ENCODE measurements around the gene CAMKK2. TPM values are rescaled to one million over a fixed set of nuclear protein-coding genes. Genes with fewer than 3 reads are reported as not detected.

Gene CAMKK2
- total RNA-seq, 1 experiment from 2014 or later: 34.0 TPM

GRCh38 chr12:121238086-121238485 is 58.4 kb downstream of the CAMKK2 start:
- H3K9me3 Mint-ChIP-seq (ENCODE audit: low read depth, unreplicated experiment): no peaks in the 10 kb centered on the region
- H3K4me1 Mint-ChIP-seq (ENCODE audit: low read depth, unreplicated experiment): no peaks in the 10 kb centered on the region
- H3K27ac Mint-ChIP-seq (ENCODE audit: unreplicated experiment): no peak overlapping the region
- CTCF ChIA-PET: no interaction called here
- no peak overlapping the region for H3K4me3 Mint-ChIP-seq (ENCODE audit: low read depth, unreplicated experiment)
- no peak for TF ChIP-seq CTCF (IDR thresholded peaks at IDR 0.05; ENCODE audit: unreplicated experiment)
- intact Hi-C loops (cut with micrococcal nuclease; ENCODE audit: unreplicated experiment): no loop called here
- H3K36me3 Mint-ChIP-seq (ENCODE audit: insufficient read depth, unreplicated experiment): peaks cover 44% of the 10 kb centered on the region
- TSS peak; percentile 9 for BruUV-seq (replicated peaks)
- H3K27me3 Mint-ChIP-seq (ENCODE audit: unreplicated experiment): no peaks in the 10 kb centered on the region
- no peak for DNase-seq

DNA sequence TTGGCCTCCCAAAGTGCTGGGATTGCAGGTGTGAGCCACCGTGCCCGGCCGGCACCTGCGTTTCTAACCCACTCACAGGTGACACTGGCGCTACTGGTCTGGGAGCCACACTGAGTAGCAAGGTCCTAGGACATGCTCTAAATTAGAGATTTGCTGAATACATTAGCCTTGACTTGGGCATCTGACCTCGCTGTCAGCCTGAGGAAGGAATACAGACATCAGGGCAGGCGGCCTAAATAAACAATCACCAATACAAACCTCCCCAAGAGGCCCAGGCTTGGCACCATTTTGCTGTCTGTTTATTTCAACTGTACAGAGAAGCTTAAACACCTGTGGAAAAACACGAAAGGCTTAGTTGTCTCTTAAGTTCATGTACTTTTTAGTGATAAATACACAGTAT is 59.1 kb downstream of the CAMKK2 start:
- no peak for TF ChIP-seq CTCF (IDR thresholded peaks at IDR 0.05; ENCODE audit: unreplicated experiment)
- Mint-ChIP-seq H3K4me1 (ENCODE audit: low read depth, unreplicated experiment) (no peaks in the 10 kb centered on the region), H3K4me3 (ENCODE audit: low read depth, unreplicated experiment) (no peak overlapping the region), H3K9me3 (ENCODE audit: low read depth, unreplicated experiment) (no peaks in the 10 kb centered on the region), H3K27ac (ENCODE audit: unreplicated experiment) (no peak overlapping the region), H3K36me3 (ENCODE audit: insufficient read depth, unreplicated experiment) (peaks cover 44% of the 10 kb centered on the region), H3K27me3 (ENCODE audit: unreplicated experiment) (no peaks in the 10 kb centered on the region)
- intact Hi-C loops (cut with micrococcal nuclease; ENCODE audit: unreplicated experiment): no loop called here
- DNase-seq: no peak
- no TSS peak for BruUV-seq (replicated peaks)
- CTCF ChIA-PET: no interaction called here

- H3K27me3 Mint-ChIP-seq (ENCODE audit: unreplicated experiment): no peaks in the 10 kb centered on the region
- H3K4me3 Mint-ChIP-seq (ENCODE audit: low read depth, unreplicated experiment): no peak overlapping the region
- no TSS peak for BruUV-seq (replicated peaks)
- no peaks in the 10 kb centered on the region for H3K9me3 Mint-ChIP-seq (ENCODE audit: low read depth, unreplicated experiment)
- intact Hi-C loops (cut with micrococcal nuclease; ENCODE audit: unreplicated experiment): no loop called here
- DNase-seq: no peak
- H3K4me1 Mint-ChIP-seq (ENCODE audit: low read depth, unreplicated experiment): no peaks in the 10 kb centered on the region
- TF ChIP-seq CTCF (IDR thresholded peaks at IDR 0.05; ENCODE audit: unreplicated experiment): no peak
- CTCF ChIA-PET: no interaction called here
- H3K36me3 Mint-ChIP-seq (ENCODE audit: insufficient read depth, unreplicated experiment): peaks cover 40% of the 10 kb centered on the region
- H3K27ac Mint-ChIP-seq (ENCODE audit: unreplicated experiment): no peak overlapping the region
These were observed 59.7 kb downstream of the CAMKK2 start for GRCh38 chr12:121236776-121237175.

DNA sequence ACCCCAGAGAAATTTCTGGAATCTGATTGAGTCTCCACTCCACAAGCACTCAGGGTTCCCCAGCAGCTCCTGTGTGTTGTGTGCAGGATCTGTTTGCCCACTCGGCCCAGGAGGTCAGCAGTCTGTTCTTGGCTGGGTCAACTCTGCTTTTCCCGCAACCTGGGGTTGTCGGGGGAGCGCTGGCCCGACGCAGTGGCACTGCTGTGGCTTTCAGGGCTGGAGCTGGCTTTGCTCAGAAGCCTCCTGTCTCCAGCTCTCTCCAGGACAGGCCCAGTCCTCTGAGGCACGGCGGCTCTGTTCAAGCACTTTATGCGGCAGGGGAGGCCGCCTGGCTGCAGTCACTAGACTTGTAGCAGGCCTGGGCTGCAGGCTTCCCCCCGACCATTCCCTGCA is 62.9 kb downstream of the CAMKK2 start:
- BruUV-seq (replicated peaks): no TSS peak
- H3K9me3 Mint-ChIP-seq (ENCODE audit: low read depth, unreplicated experiment): no peaks in the 10 kb centered on the region
- no peak overlapping the region for H3K4me3 Mint-ChIP-seq (ENCODE audit: low read depth, unreplicated experiment)
- TF ChIP-seq CTCF (IDR thresholded peaks at IDR 0.05; ENCODE audit: unreplicated experiment): no peak
- H3K27ac Mint-ChIP-seq (ENCODE audit: unreplicated experiment): no peak overlapping the region
- no peak for DNase-seq
- H3K27me3 Mint-ChIP-seq (ENCODE audit: unreplicated experiment): no peaks in the 10 kb centered on the region
- peaks cover 10% of the 10 kb centered on the region for H3K4me1 Mint-ChIP-seq (ENCODE audit: low read depth, unreplicated experiment)
- intact Hi-C loops (cut with micrococcal nuclease; ENCODE audit: unreplicated experiment): no loop called here
- peaks cover 47% of the 10 kb centered on the region for H3K36me3 Mint-ChIP-seq (ENCODE audit: insufficient read depth, unreplicated experiment)
- CTCF ChIA-PET: no interaction called here
